WTC11 (cell line): ENCODE measurements around the gene ALG14. TPM values are rescaled to one million over a fixed set of nuclear protein-coding genes. Genes with fewer than 3 reads are reported as not detected.

Source experiments
- ATAC-seq: fragments of 200-7000 bp; cut with Tn5 transposase; 2 replicates; pipeline ENCODE4 v1.10.0; 2021; ENCODE audit warnings: mild to moderate bottlenecking, moderate library complexity
- CTCF ChIA-PET: fragments of 300-600 bp; sonication (Branson Sonifier 250); formaldehyde crosslinking; loops from one replicate; lab custom pipeline; 2021; ENCODE audit warnings: antibody characterized with exemption; lab: Charles Lee
- POLR2A ChIA-PET: fragments of 350-600 bp; sonication (Branson Sonifier 250); formaldehyde crosslinking; loops from one replicate; lab custom pipeline; 2021; ENCODE audit warnings: antibody characterized with exemption; lab: Charles Lee
- DNase-seq: peaks from one replicate; pipeline ENCODE4 v3.0.0; 2021; ENCODE audit warnings: low spot score
- H3K27ac Mint-ChIP-seq: 2 replicates; pipeline ENCODE4 v1.8.0; 2021; ENCODE audit warnings: mixed read lengths
- H3K27me3 Mint-ChIP-seq: 2 replicates; pipeline ENCODE4 v1.8.0; 2021; ENCODE audit warnings: low read depth, mild to moderate bottlenecking, moderate library complexity, mixed read lengths
- H3K36me3 Mint-ChIP-seq: 2 replicates; pipeline ENCODE4 v1.8.0; 2021; ENCODE audit warnings: mixed read lengths
- H3K4me1 Mint-ChIP-seq: 2 replicates; pipeline ENCODE4 v1.8.0; 2022; ENCODE audit warnings: mixed read lengths
- H3K4me3 Mint-ChIP-seq: 2 replicates; pipeline ENCODE4 v1.8.0; 2021; ENCODE audit warnings: mild to moderate bottlenecking, moderate library complexity, mixed read lengths
- H3K9me3 Mint-ChIP-seq: 2 replicates; pipeline ENCODE4 v1.8.0; 2021; ENCODE audit warnings: mixed read lengths
- AR ChIP-seq: fragments of 250-450 bp; sonication (Bioruptor Pico); IDR thresholded peaks from 2 replicates; pipeline ENCODE4 v1.9.0; 2021; ENCODE audit warnings: mild to moderate bottlenecking
- ATF1 ChIP-seq: sonication (generic); formaldehyde crosslinking; IDR thresholded peaks from 2 replicates; pipeline ENCODE4 v1.8.1; 2023; ENCODE audit warnings: mild to moderate bottlenecking, moderate library complexity, missing genetic modification reagents
- ATF2 ChIP-seq: sonication (generic); formaldehyde crosslinking; IDR thresholded peaks from 2 replicates; pipeline ENCODE4 v1.8.1; 2022; ENCODE audit warnings: low read depth, missing genetic modification reagents, borderline replicate concordance
- CREM ChIP-seq: sonication (generic); formaldehyde crosslinking; IDR thresholded peaks from 2 replicates; pipeline ENCODE4 v1.8.1; 2022; ENCODE audit warnings: mild to moderate bottlenecking, missing genetic modification reagents, moderate library complexity
- CTCF ChIP-seq: fragments of 200-600 bp; IDR thresholded peaks from 2 replicates; pipeline ENCODE4 v1.8.0; 2022; ENCODE audit warnings: antibody characterized with exemption
- GABPB1 ChIP-seq: sonication (generic); formaldehyde crosslinking; IDR thresholded peaks from 2 replicates; pipeline ENCODE4 v1.8.1; 2023; ENCODE audit warnings: mild to moderate bottlenecking, missing genetic modification reagents
- IRF2 ChIP-seq: sonication (generic); formaldehyde crosslinking; IDR thresholded peaks from 2 replicates; pipeline ENCODE4 v1.8.0; 2022; ENCODE audit warnings: low read depth, missing genetic modification reagents, borderline replicate concordance
- MAX ChIP-seq: sonication (generic); formaldehyde crosslinking; IDR thresholded peaks from 2 replicates; pipeline ENCODE4 v1.8.0; 2022; ENCODE audit warnings: mild to moderate bottlenecking, missing genetic modification reagents
- PREB ChIP-seq: sonication (generic); formaldehyde crosslinking; IDR thresholded peaks from 2 replicates; pipeline ENCODE4 v1.8.1; 2022; ENCODE audit warnings: mild to moderate bottlenecking, missing genetic modification reagents, moderate library complexity, borderline replicate concordance
- TEAD4 ChIP-seq: sonication (generic); formaldehyde crosslinking; IDR thresholded peaks from 2 replicates; pipeline ENCODE4 v1.8.0; 2022; ENCODE audit warnings: mild to moderate bottlenecking, missing genetic modification reagents
- ZBTB21 ChIP-seq: sonication (generic); formaldehyde crosslinking; IDR thresholded peaks from 2 replicates; pipeline ENCODE4 v1.8.1; 2023; ENCODE audit warnings: mild to moderate bottlenecking, missing genetic modification reagents, borderline replicate concordance
- ZNF219 ChIP-seq: sonication (generic); formaldehyde crosslinking; IDR thresholded peaks from 2 replicates; pipeline ENCODE4 v1.8.0; 2023; ENCODE audit warnings: missing genetic modification reagents, mild to moderate bottlenecking, borderline replicate concordance
- ZNF317 ChIP-seq: sonication (generic); formaldehyde crosslinking; IDR thresholded peaks from 2 replicates; pipeline ENCODE4 v1.8.1; 2023; ENCODE audit warnings: low read depth, mild to moderate bottlenecking, moderate library complexity, missing genetic modification reagents, borderline replicate concordance
- ZNF425 ChIP-seq: fragments of 250-450 bp; sonication (Bioruptor Pico); conservative IDR thresholded peaks from 2 replicates; pipeline ENCODE4 v1.9.0; 2021; ENCODE audit warnings: mild to moderate bottlenecking
- ZNF671 ChIP-seq: fragments of 250-450 bp; sonication (Bioruptor Pico); IDR thresholded peaks from 2 replicates; pipeline ENCODE4 v1.8.0; 2021; ENCODE audit warnings: mild to moderate bottlenecking
- total RNA-seq: library from RNA; stranded (reverse); gene quantifications from 3 replicates; pipeline ENCODE4 v1.2.3, GENCODE V29; 2021
- TF ChIP-seq, protein P1 (sequence below): sonication (generic); formaldehyde crosslinking; IDR thresholded peaks from 2 replicates; pipeline ENCODE4 v1.8.1; 2023; ENCODE audit warnings: mild to moderate bottlenecking, missing genetic modification reagents
- TF ChIP-seq, protein P2 (sequence below): sonication (generic); formaldehyde crosslinking; IDR thresholded peaks from 2 replicates; pipeline ENCODE4 v1.8.1; 2023; ENCODE audit warnings: mild to moderate bottlenecking, moderate library complexity, missing genetic modification reagents
- TF ChIP-seq, protein P3 (sequence below): fragments of 250-450 bp; sonication (Bioruptor Pico); IDR thresholded peaks from 2 replicates; pipeline ENCODE4 v1.8.0; 2021; ENCODE audit warnings: mild to moderate bottlenecking

Gene ALG14
- total RNA-seq, 1 experiment from 2014 or later: 2.3 TPM

DNA sequence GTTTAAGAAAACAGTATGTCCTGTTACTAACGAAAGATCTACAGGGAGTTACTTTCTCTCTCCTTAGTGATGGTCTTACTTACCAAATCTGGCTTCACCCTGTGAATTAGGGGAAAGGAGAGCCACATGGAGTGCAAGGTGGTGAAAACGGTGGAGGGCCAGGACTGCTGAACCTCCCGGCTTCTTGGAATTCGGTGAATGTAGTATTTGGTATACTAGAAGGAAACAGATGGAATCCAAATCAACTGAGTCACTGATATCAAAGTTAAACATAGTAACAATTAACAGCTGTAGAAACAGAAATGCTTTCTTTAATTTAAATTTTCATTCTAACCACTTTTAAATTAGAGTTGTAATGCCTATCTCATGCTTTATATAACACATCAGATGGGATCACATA, 45.7 kb downstream of the ALG14 start (continued):
- TF ChIP-seq, protein P1, sequence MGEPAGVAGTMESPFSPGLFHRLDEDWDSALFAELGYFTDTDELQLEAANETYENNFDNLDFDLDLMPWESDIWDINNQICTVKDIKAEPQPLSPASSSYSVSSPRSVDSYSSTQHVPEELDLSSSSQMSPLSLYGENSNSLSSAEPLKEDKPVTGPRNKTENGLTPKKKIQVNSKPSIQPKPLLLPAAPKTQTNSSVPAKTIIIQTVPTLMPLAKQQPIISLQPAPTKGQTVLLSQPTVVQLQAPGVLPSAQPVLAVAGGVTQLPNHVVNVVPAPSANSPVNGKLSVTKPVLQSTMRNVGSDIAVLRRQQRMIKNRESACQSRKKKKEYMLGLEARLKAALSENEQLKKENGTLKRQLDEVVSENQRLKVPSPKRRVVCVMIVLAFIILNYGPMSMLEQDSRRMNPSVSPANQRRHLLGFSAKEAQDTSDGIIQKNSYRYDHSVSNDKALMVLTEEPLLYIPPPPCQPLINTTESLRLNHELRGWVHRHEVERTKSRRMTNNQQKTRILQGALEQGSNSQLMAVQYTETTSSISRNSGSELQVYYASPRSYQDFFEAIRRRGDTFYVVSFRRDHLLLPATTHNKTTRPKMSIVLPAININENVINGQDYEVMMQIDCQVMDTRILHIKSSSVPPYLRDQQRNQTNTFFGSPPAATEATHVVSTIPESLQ (CRISPR knock-in tag): no peak
- TF ChIP-seq ZNF671 (CRISPR knock-in tag) (no peak), TEAD4 (CRISPR knock-in tag) (no peak)

DNA sequence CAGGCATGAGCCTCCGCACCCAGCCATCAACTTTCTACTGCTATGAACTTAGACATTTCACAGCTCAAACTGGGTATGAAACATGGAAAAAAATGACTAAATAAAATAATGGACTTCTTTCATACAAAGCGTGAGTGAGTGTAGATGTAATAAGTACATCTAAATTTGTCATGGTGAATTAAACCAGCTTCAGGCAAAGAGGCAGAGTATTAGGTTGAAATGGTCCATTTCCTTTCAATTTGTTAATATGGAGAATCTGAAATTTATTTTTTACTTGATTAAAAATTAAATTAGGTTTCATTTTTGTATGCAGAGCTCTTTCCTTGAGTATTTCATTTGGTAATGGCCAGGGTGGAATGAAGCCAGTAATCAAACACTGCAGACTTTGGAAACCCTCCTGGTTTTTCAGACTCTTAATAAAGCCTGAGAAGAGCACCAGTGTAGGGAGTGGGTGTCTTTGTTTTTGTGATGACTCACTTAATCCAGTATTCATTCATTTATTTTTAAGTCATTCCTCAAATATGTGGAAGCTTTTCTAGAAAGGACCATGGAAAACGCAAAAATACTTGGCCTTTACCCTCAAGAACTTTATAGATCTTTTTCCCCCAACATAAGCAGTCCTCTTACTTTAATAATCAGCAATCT, 49.2 kb downstream of the ALG14 start:
- H3K4me1 Mint-ChIP-seq: peaks cover 11% of the 10 kb centered on the region
- ATAC-seq (no peak), DNase-seq (no peak)
- CTCF ChIA-PET: interaction anchor here (1.5 kb wide), 1 partner anchor 20 kb away, joined by 4 read pairs; no protein-coding TSS in a partner anchor
- H3K4me3 Mint-ChIP-seq: no peak overlapping the region
- peaks cover 6% of the 10 kb centered on the region for H3K9me3 Mint-ChIP-seq
- no peak for TF ChIP-seq IRF2
- TF ChIP-seq, protein P2, sequence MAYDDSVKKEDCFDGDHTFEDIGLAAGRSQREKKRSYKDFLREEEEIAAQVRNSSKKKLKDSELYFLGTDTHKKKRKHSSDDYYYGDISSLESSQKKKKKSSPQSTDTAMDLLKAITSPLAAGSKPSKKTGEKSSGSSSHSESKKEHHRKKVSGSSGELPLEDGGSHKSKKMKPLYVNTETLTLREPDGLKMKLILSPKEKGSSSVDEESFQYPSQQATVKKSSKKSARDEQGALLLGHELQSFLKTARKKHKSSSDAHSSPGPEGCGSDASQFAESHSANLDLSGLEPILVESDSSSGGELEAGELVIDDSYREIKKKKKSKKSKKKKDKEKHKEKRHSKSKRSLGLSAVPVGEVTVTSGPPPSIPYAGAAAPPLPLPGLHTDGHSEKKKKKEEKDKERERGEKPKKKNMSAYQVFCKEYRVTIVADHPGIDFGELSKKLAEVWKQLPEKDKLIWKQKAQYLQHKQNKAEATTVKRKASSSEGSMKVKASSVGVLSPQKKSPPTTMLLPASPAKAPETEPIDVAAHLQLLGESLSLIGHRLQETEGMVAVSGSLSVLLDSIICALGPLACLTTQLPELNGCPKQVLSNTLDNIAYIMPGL: no peak
- TF ChIP-seq MAX: no peak
- no peak for TF ChIP-seq AR
- POLR2A ChIA-PET: no interaction called here
- no peak overlapping the region for H3K27ac Mint-ChIP-seq
- H3K36me3 Mint-ChIP-seq: peaks cover 5% of the 10 kb centered on the region; the same call in 1 of the 2 replicates
- no peaks in the 10 kb centered on the region for H3K27me3 Mint-ChIP-seq

- Mint-ChIP-seq H3K4me3 (no peak overlapping the region), H3K36me3 (no peaks in the 10 kb centered on the region; the same call in 1 of the 2 replicates), H3K9me3 (peaks cover 6% of the 10 kb centered on the region), H3K27me3 (no peaks in the 10 kb centered on the region), H3K27ac (no peak overlapping the region), H3K4me1 (peaks cover 13% of the 10 kb centered on the region)
- TF ChIP-seq ZBTB21 (CRISPR knock-in tag): no peak
- TF ChIP-seq ATF2 (CRISPR knock-in tag): no peak
- no peak for TF ChIP-seq GABPB1 (CRISPR knock-in tag)
- TF ChIP-seq ZNF219 (CRISPR knock-in tag): no peak
- TF ChIP-seq, protein P3, sequence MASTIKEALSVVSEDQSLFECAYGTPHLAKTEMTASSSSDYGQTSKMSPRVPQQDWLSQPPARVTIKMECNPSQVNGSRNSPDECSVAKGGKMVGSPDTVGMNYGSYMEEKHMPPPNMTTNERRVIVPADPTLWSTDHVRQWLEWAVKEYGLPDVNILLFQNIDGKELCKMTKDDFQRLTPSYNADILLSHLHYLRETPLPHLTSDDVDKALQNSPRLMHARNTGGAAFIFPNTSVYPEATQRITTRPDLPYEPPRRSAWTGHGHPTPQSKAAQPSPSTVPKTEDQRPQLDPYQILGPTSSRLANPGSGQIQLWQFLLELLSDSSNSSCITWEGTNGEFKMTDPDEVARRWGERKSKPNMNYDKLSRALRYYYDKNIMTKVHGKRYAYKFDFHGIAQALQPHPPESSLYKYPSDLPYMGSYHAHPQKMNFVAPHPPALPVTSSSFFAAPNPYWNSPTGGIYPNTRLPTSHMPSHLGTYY (CRISPR knock-in tag): no peak
- TF ChIP-seq ZNF317 (CRISPR knock-in tag): no peak
- no peak for TF ChIP-seq PREB (CRISPR knock-in tag)
- TF ChIP-seq TEAD4 (CRISPR knock-in tag): no peak
- TF ChIP-seq CREM (CRISPR knock-in tag): no peak
- no peak for TF ChIP-seq ZNF425 (CRISPR knock-in tag)
- no peak for TF ChIP-seq ATF1
- TF ChIP-seq CTCF: no peak
- DNase-seq: no peak
- POLR2A ChIA-PET: no interaction called here
- no peak for ATAC-seq
- CTCF ChIA-PET: no interaction called here
Measured at GRCh38 chr1:95022644-95022926, 50.2 kb downstream of the ALG14 start.
